Fibroblast of lung (primary cell): ENCODE data around the gene IFT81. TPM values are rescaled to one million over a fixed set of nuclear protein-coding genes. Genes with fewer than 3 reads are reported as not detected.
"Not testable (repeated sequence)": the region's sequence is repeated elsewhere in the genome, so short reads cannot be mapped to it uniquely, and the experiment has no call there.

ENCODE experiments used
- DNase-seq, 2 donors: peaks; one replicate each; pipeline versions ENCODE4 v3.0.0 to v3.0.0-alpha.2; 2010; ENCODE audit warnings: low read depth in 2 of 2
- H2AFZ ChIP-seq: 2 replicates; pipeline ENCODE4 v1.5.1; 2012; ENCODE audit warnings: low read length, control low read depth, inconsistent platforms
- H3K27ac ChIP-seq: 2 replicates; pipeline ENCODE4 v1.5.1; 2011; ENCODE audit warnings: low read length, control low read depth; ENCODE audit not compliant: insufficient read depth
- H3K27me3 ChIP-seq: 2 replicates; pipeline ENCODE4 v1.5.1; 2011; ENCODE audit warnings: mild to moderate bottlenecking, low read length; ENCODE audit not compliant: control insufficient read depth, insufficient read depth
- H3K36me3 ChIP-seq: 2 replicates; pipeline ENCODE4 v1.5.1; 2011; ENCODE audit warnings: low read length; ENCODE audit not compliant: control insufficient read depth, insufficient read depth
- H3K4me1 ChIP-seq: 2 replicates; pipeline ENCODE4 v1.5.1; 2011; ENCODE audit warnings: low read length; ENCODE audit not compliant: control insufficient read depth, insufficient read depth; ENCODE audit errors: extremely low read depth
- H3K4me2 ChIP-seq: 2 replicates; pipeline ENCODE4 v1.5.1; 2011; ENCODE audit warnings: low read length, control low read depth; ENCODE audit not compliant: insufficient read depth; ENCODE audit errors: extremely low read depth
- H3K4me3 ChIP-seq, 4 experiments: fragments of 200-600 bp in 1 of 4; sonication (generic) in 1 of 4; replicated peaks in 1 of 4; 2 replicates each; pipeline ENCODE4 v1.5.1; 2011 to 2016; ENCODE audit warnings: low read length in 4 of 4, low read depth in 3 of 4, mild to moderate bottlenecking in 3 of 4, control low read depth in 2 of 4, inconsistent platforms in 1 of 4, mixed read lengths in 1 of 4; ENCODE audit not compliant: insufficient read depth in 1 of 4; ENCODE audit errors: control extremely low read depth in 1 of 4
- H3K79me2 ChIP-seq: 2 replicates; pipeline ENCODE4 v1.5.1; 2012; ENCODE audit warnings: mild to moderate bottlenecking, low read length, inconsistent platforms; ENCODE audit not compliant: control insufficient read depth, insufficient read depth
- H3K9ac ChIP-seq: 2 replicates; pipeline ENCODE4 v1.5.1; 2011; ENCODE audit warnings: mild to moderate bottlenecking, low read length, control low read depth; ENCODE audit not compliant: insufficient read depth
- H3K9me3 ChIP-seq: 2 replicates; pipeline ENCODE4 v1.5.1; 2012; ENCODE audit warnings: low read depth, low read length; ENCODE audit not compliant: control insufficient read depth, insufficient read depth
- H4K20me1 ChIP-seq: 2 replicates; pipeline ENCODE4 v1.5.1; 2011; ENCODE audit warnings: low read length; ENCODE audit not compliant: control insufficient read depth, insufficient read depth; ENCODE audit errors: extremely low read depth
- CTCF ChIP-seq, 2 donors: IDR thresholded peaks in 1 of 2; conservative IDR thresholded peaks in 1 of 2; 1 replicate in 1 of 2; 2 replicates in 1 of 2; pipeline ENCODE4 v1.5.1; 2011 to 2012; ENCODE audit warnings: low read length in 2 of 2, control low read depth in 1 of 2, inconsistent platforms in 1 of 2, low read depth in 1 of 2, mild to moderate bottlenecking in 1 of 2
- EZH2 ChIP-seq: IDR thresholded peaks from 2 replicates; pipeline ENCODE4 v1.5.1; 2012; ENCODE audit warnings: low read length, control low read depth, mild to moderate bottlenecking; ENCODE audit errors: missing control alignments
- polyA plus RNA-seq, 2 donors: library from polyadenylated mRNA; depleted of rRNA in 1 of 2; stranded (reverse) in 1 of 2; unstranded in 1 of 2; fragments of >200 nt; gene quantifications; 2 replicates each; pipeline ENCODE4 v1.2.1, GENCODE V29; 2011 to 2012; ENCODE audit warnings: missing spikeins in 1 of 2
- total RNA-seq: library from RNA; depleted of rRNA; stranded (reverse); fragments of >200 nt; gene quantifications from 2 replicates; pipeline ENCODE4 v1.2.1, GENCODE V29; 2014

Gene IFT81
- total and polyA plus RNA-seq, 2 donors (not counting 1 experiment from before 2014, with no cell fraction given): 17.7 to 23.6 TPM

GRCh38 chr12:110079477-110080400, 44.4 kb upstream of the IFT81 start:
- Histone ChIP-seq H3K9me3 (no peaks in the 10 kb centered on the region), H3K4me1 (no peaks in the 10 kb centered on the region), H3K27ac (no peak overlapping the region), H3K9ac (no peak overlapping the region), H4K20me1 (no peaks in the 10 kb centered on the region), H3K4me3 (no peak overlapping the region), H3K4me2 (no peak overlapping the region), H2AFZ (no peak overlapping the region), H3K36me3 (no peaks in the 10 kb centered on the region), H3K27me3 (peaks cover 2% of the 10 kb centered on the region), H3K79me2 (no peaks in the 10 kb centered on the region)
- peak in 1 of 2 donors; percentile 13 for DNase-seq
- TF ChIP-seq CTCF (conservative IDR thresholded peaks at IDR 0.05 in 1 of 2, IDR thresholded peaks at IDR 0.05 in 1 of 2; ENCODE audit: low read depth in 1 of 2, low read length in 2 of 2) (no peak), EZH2 (no peak)

- H3K4me3 ChIP-seq: no peak overlapping the region
- no peaks in the 10 kb centered on the region for H4K20me1 ChIP-seq
- no peaks in the 10 kb centered on the region for H3K36me3 ChIP-seq
- no peak overlapping the region for H3K9ac ChIP-seq
- no peaks in the 10 kb centered on the region for H3K4me1 ChIP-seq
- H3K27me3 ChIP-seq: peaks cover 2% of the 10 kb centered on the region
- no peak for TF ChIP-seq EZH2
- no peak for TF ChIP-seq CTCF (conservative IDR thresholded peaks at IDR 0.05 in 1 of 2, IDR thresholded peaks at IDR 0.05 in 1 of 2; ENCODE audit: low read depth in 1 of 2, low read length in 2 of 2)
- no peak overlapping the region for H3K27ac ChIP-seq
- no peaks in the 10 kb centered on the region for H3K79me2 ChIP-seq
- no peak overlapping the region for H2AFZ ChIP-seq
- no peaks in the 10 kb centered on the region for H3K9me3 ChIP-seq
- H3K4me2 ChIP-seq: no peak overlapping the region
- DNase-seq: no peak
Observed at GRCh38 chr12:110080410-110080809, 43.7 kb upstream of the IFT81 start.

- Histone ChIP-seq H3K36me3 (no peaks in the 10 kb centered on the region), H3K4me3 (no peak overlapping the region), H3K27ac (no peak overlapping the region), H2AFZ (no peak overlapping the region), H3K27me3 (peaks cover 6% of the 10 kb centered on the region), H3K9me3 (no peaks in the 10 kb centered on the region), H3K79me2 (no peaks in the 10 kb centered on the region), H3K4me2 (no peak overlapping the region), H3K9ac (no peak overlapping the region), H4K20me1 (no peaks in the 10 kb centered on the region), H3K4me1 (no peaks in the 10 kb centered on the region)
- TF ChIP-seq CTCF (conservative IDR thresholded peaks at IDR 0.05 in 1 of 2, IDR thresholded peaks at IDR 0.05 in 1 of 2; ENCODE audit: low read depth in 1 of 2, low read length in 2 of 2) (no peak), EZH2 (no peak)
- peak in 1 of 2 donors; percentile 38 for DNase-seq
Observed at GRCh38 chr12:110084314-110085015, 39.7 kb upstream of the IFT81 start.

- H3K9ac ChIP-seq: not testable (repeated sequence)
Observed at GRCh38 chr12:110088216-110088615, 35.9 kb upstream of the IFT81 start.

More at GRCh38 chr12:110088216-110088615, 35.9 kb upstream of the IFT81 start:
- not testable (repeated sequence) for H3K36me3 ChIP-seq, H3K9me3 ChIP-seq, H3K27ac ChIP-seq, H3K27me3 ChIP-seq, H4K20me1 ChIP-seq, H3K79me2 ChIP-seq, H3K4me2 ChIP-seq, H2AFZ ChIP-seq, H3K4me1 ChIP-seq, DNase-seq, H3K4me3 ChIP-seq
